Esophagus squamous epithelium (tissue), 4 donors: ENCODE measurements around the gene GSK3B.

Source experiments
- CTCF ChIP-seq, 6 experiments: fragments of 450-650 bp in 4 of 6; fragments of 200-600 bp in 2 of 6; sonication (generic) in 2 of 6; IDR thresholded peaks; one replicate each; pipeline ENCODE4 v1.5.1; 2016 to 2019; ENCODE audit warnings: antibody characterized with exemption in 6 of 6, mild to moderate bottlenecking in 4 of 6, moderate library complexity in 4 of 6
- POLR2A ChIP-seq, 4 donors: fragments of 450-650 bp; IDR thresholded peaks; one replicate each; pipeline ENCODE4 v1.6.1; 2017; ENCODE audit warnings: antibody characterized with exemption in 4 of 4, mild to moderate bottlenecking in 4 of 4, moderate library complexity in 3 of 4

DNA sequence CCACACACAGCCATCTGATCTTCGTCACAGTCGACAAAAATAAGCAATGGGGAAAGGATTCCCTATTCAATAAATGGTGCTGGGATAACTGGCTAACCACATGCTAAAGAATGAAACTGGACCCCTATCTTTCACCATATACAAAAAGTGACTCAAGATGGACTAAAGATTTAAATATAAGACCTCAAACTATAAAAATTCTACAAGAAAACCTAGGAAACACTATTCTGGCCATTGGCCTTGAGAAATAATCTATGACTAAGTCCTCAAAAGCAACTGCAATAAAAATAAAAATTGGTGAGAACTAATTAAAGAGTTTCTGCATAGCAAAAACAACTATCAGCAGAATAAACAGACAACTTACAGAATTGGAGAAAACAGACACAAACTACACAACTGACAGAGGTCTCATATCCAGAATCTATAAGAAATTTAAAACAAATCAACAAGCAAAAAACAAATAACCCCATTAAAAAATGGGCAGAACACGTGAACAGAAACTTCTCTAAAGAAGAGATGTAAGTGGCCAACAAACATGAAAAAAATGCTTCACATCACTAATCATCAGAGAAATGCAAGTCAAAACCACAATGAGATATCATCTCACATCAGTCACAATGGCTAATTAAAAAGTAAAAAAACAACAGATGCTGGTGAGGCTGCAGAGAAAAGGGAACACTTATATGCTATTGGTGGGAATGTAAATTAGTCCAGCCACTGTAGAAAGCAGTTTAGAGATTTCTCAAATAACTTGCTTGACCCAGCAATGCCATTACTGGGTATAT is 208.3 kb downstream of the GSK3B start:
- TF ChIP-seq CTCF (IDR thresholded peaks at IDR 0.05) = no peak
- TF ChIP-seq POLR2A (IDR thresholded peaks at IDR 0.05) = no peak
